Cardiac fibroblast (primary cell): ENCODE data around the gene NFIB.
A peak's percentile ranks its signal among the peaks of the same experiment; 100 is the strongest.

ENCODE experiments used
- DNase-seq, 2 donors: peaks; one replicate each; pipeline versions ENCODE4 v3.0.0 to v3.0.0-alpha.2; 2010; ENCODE audit warnings: low read depth in 2 of 2
- H3K4me3 ChIP-seq, 2 donors: replicated peaks in 1 of 2; 1 replicate in 1 of 2; 2 replicates in 1 of 2; pipeline ENCODE4 v1.5.1; 2011; ENCODE audit warnings: low read depth in 2 of 2, low read length in 2 of 2, mild to moderate bottlenecking in 2 of 2, moderate library complexity in 1 of 2
- CTCF ChIP-seq: IDR thresholded peaks from one replicate; pipeline ENCODE4 v1.5.1; 2011; ENCODE audit warnings: low read depth, mild to moderate bottlenecking, low read length, inconsistent platforms

NFIB gene

GRCh38 chr9:14317667-14318320 lies 3.9 kb upstream of the NFIB start:
- peak in 1 of 2 donors; percentile 30 for DNase-seq
- no peak for TF ChIP-seq CTCF
- peak overlapping the region; percentile 12 to 61 for H3K4me3 ChIP-seq

GRCh38 chr9:14316602-14317300 lies 2.8 kb upstream of the NFIB start:
- H3K4me3 ChIP-seq, result peak overlapping the region; percentile 61 to 66
- TF ChIP-seq CTCF, result no peak
- peak in 1 of 2 donors; percentile 28 for DNase-seq

- no peak for TF ChIP-seq CTCF
- peak; percentile 74 to 76 for DNase-seq
- H3K4me3 ChIP-seq, result peak overlapping the region; percentile 61 to 66
Measured at GRCh38 chr9:14315875-14316601, 2.1 kb upstream of the NFIB start.

- TF ChIP-seq CTCF, result no peak
- DNase-seq, result peak; percentile 92 to 97
- peak overlapping the region; percentile 72 to 81 for H3K4me3 ChIP-seq
Measured at GRCh38 chr9:14314929-14315874, 1.3 kb upstream of the NFIB start.

- TF ChIP-seq CTCF, result no peak
- DNase-seq, result peak; percentile 96 to 97
- H3K4me3 ChIP-seq, result peak overlapping the region; percentile 72 to 81
Measured at GRCh38 chr9:14314424-14314928, 535 bp upstream of the NFIB start.
